SK-N-SH (cell line): ENCODE results near the gene DNAH1. TPM values are rescaled to one million over a fixed set of nuclear protein-coding genes. Genes with fewer than 3 reads are reported as not detected.

Source experiments
- CTCF ChIA-PET: fragments of 300-600, 350-600 bp; formaldehyde crosslinking; extraction: SDS; loops from one replicate; lab custom pipeline; 2021; lab: Yijun Ruan, JAX
- POLR2A ChIA-PET: fragments of 350-600 bp; sonication (Branson Sonifier 250); formaldehyde crosslinking; extraction: SDS; loops from one replicate; lab custom pipeline; 2020; ENCODE audit warnings: antibody characterized with exemption, inconsistent platforms; lab: Yijun Ruan, JAX
- DNase-seq: peaks from one replicate; pipeline ENCODE4 v3.0.0; 2012
- H2AFZ ChIP-seq: fragments of 200-600 bp; sonication (generic); 2 replicates; pipeline ENCODE4 v1.8.1; 2016; ENCODE audit warnings: antibody characterized with exemption, mild to moderate bottlenecking, low read depth
- H3F3A ChIP-seq: fragments of 200-600 bp; sonication (generic); replicated peaks from 2 replicates; pipeline ENCODE3; 2016; ENCODE audit warnings: antibody characterized with exemption, mild to moderate bottlenecking; ENCODE audit not compliant: insufficient read depth
- H3K27ac ChIP-seq, 2 experiments: fragments of 200-500 bp in 1 of 2; fragments of 200-600 bp in 1 of 2; sonication (Bioruptor generic) in 1 of 2; sonication (generic), shearing (Covaris generic) in 1 of 2; 2 replicates each; pipeline versions ENCODE4 v1.5.1 to v1.6.1; 2014 to 2016; ENCODE audit warnings: low read depth in 2 of 2, inconsistent platforms in 1 of 2, low read length in 1 of 2, mild to moderate bottlenecking in 1 of 2, mixed read lengths in 1 of 2
- H3K27me3 ChIP-seq: fragments of 200-600 bp; sonication (generic), shearing (Covaris generic); 2 replicates; pipeline ENCODE4 v1.6.1; 2016; ENCODE audit warnings: mixed run types; ENCODE audit not compliant: insufficient read depth
- H3K36me3 ChIP-seq, 2 experiments: fragments of 200-500 bp in 1 of 2; fragments of 200-600 bp in 1 of 2; sonication (Bioruptor generic) in 1 of 2; sonication (generic) in 1 of 2; replicated peaks in 1 of 2; 2 replicates each; pipeline versions ENCODE3 to v1.5.1; 2014 to 2016; ENCODE audit warnings: low read length in 1 of 2, mild to moderate bottlenecking in 1 of 2; ENCODE audit not compliant: insufficient read depth in 2 of 2, control insufficient read depth in 1 of 2
- H3K4me1 ChIP-seq, 2 experiments: fragments of 200-500 bp in 1 of 2; fragments of 200-600 bp in 1 of 2; sonication (Bioruptor generic) in 1 of 2; sonication (generic), shearing (Covaris generic) in 1 of 2; 2 replicates each; pipeline versions ENCODE4 v1.5.1 to v1.6.1; 2014 to 2016; ENCODE audit warnings: low read depth in 1 of 2, low read length in 1 of 2, mixed run types in 1 of 2; ENCODE audit not compliant: insufficient read depth in 2 of 2, control insufficient read depth in 1 of 2
- H3K4me2 ChIP-seq: fragments of 200-600 bp; sonication (generic), shearing (Covaris generic); 2 replicates; pipeline ENCODE4 v1.6.1; 2017; ENCODE audit warnings: mixed run types
- H3K4me3 ChIP-seq, 2 experiments: fragments of 200-500 bp in 1 of 2; fragments of 200-600 bp in 1 of 2; sonication (Bioruptor generic) in 1 of 2; sonication (generic), shearing (Covaris generic) in 1 of 2; 2 replicates each; pipeline versions ENCODE4 v1.5.1 to v1.8.1; 2014 to 2016; ENCODE audit warnings: low read depth in 2 of 2, inconsistent platforms in 1 of 2, low read length in 1 of 2, mild to moderate bottlenecking in 1 of 2, mixed read lengths in 1 of 2, moderate library complexity in 1 of 2
- H3K79me2 ChIP-seq: fragments of 200-600 bp; sonication (generic); 2 replicates; pipeline ENCODE4 v1.8.1; 2017; ENCODE audit warnings: mild to moderate bottlenecking; ENCODE audit not compliant: insufficient read depth
- H3K9ac ChIP-seq: fragments of 200-600 bp; sonication (generic); 2 replicates; pipeline ENCODE4 v1.6.1; 2017; ENCODE audit warnings: mixed run types
- H3K9me2 ChIP-seq: fragments of 200-600 bp; sonication (generic); 2 replicates; pipeline ENCODE4 v1.6.1; 2017; ENCODE audit warnings: mixed run types
- H3K9me3 ChIP-seq: fragments of 200-600 bp; sonication (generic); 2 replicates; pipeline ENCODE4 v1.6.1; 2017; ENCODE audit warnings: mixed run types, mild to moderate bottlenecking, moderate library complexity
- H4K20me1 ChIP-seq: fragments of 200-600 bp; sonication (generic); 2 replicates; pipeline ENCODE4 v1.6.1; 2017; ENCODE audit warnings: mild to moderate bottlenecking, mixed run types; ENCODE audit not compliant: insufficient read depth
- CHD2 ChIP-seq: fragments of 150-350 bp; IDR thresholded peaks from 2 replicates; pipeline ENCODE4 v1.6.1; 2018; ENCODE audit warnings: low read length; ENCODE audit not compliant: partially characterized antibody
- ELF1 ChIP-seq: IDR thresholded peaks from 2 replicates; pipeline ENCODE4 v1.4.0; 2012
- EP300 ChIP-seq, 2 experiments: IDR thresholded peaks; 2 replicates each; pipeline versions ENCODE4 v1.4.0 to v1.6.1; 2012; ENCODE audit warnings: borderline replicate concordance in 1 of 2, low read depth in 1 of 2, low read length in 1 of 2
- FOXM1 ChIP-seq: IDR thresholded peaks from 2 replicates; pipeline ENCODE4 v1.4.0; 2012; ENCODE audit warnings: low read depth, mild to moderate bottlenecking
- GABPA ChIP-seq: IDR thresholded peaks from 2 replicates; pipeline ENCODE4 v1.4.0; 2012; ENCODE audit warnings: low read depth, mild to moderate bottlenecking
- MEF2A ChIP-seq: IDR thresholded peaks from 2 replicates; pipeline ENCODE4 v1.4.0; 2012; ENCODE audit warnings: low read depth, borderline replicate concordance
- NFIC ChIP-seq: IDR thresholded peaks from 2 replicates; pipeline ENCODE4 v1.4.0; 2012; ENCODE audit warnings: borderline replicate concordance
- RCOR1 ChIP-seq: fragments of 150-350 bp; IDR thresholded peaks from 2 replicates; pipeline ENCODE4 v1.6.1; 2017; ENCODE audit warnings: antibody characterized with exemption, low read length
- RFX5 ChIP-seq: IDR thresholded peaks from 2 replicates; pipeline ENCODE4 v1.6.1; 2012; ENCODE audit warnings: mild to moderate bottlenecking, improper control_type of control experiment, low read length
- SMC3 ChIP-seq: IDR thresholded peaks from 2 replicates; pipeline ENCODE4 v1.6.1; 2012; ENCODE audit warnings: low read depth, low read length, improper control_type of control experiment
- TAF1 ChIP-seq: IDR thresholded peaks from 2 replicates; pipeline ENCODE4 v1.6.1; 2012; ENCODE audit warnings: low read depth, mild to moderate bottlenecking, low read length, moderate library complexity, borderline replicate concordance
- TCF12 ChIP-seq: IDR thresholded peaks from 2 replicates; pipeline ENCODE4 v1.4.0; 2012
- TEAD4 ChIP-seq: IDR thresholded peaks from 2 replicates; pipeline ENCODE4 v1.4.0; 2012; ENCODE audit warnings: mild to moderate bottlenecking, borderline replicate concordance; ENCODE audit not compliant: insufficient read depth
- YY1 ChIP-seq: IDR thresholded peaks from 2 replicates; pipeline ENCODE4 v1.4.0; 2012; ENCODE audit warnings: low read depth, mild to moderate bottlenecking
- WGBS: methylation state at CpG from one replicate; pipeline ENCODE4 v1.1.6; 2017; ENCODE audit warnings: low lambda C conversion rate; 5-methylcytosine and 5-hydroxymethylcytosine counted together
- polyA plus RNA-seq, 3 experiments: library from polyadenylated mRNA; depleted of rRNA; stranded (reverse); fragments of >200 nt; gene quantifications; 2 replicates each; pipeline ENCODE4 v1.2.3, GENCODE V29; 2012
- TF ChIP-seq, protein P1 (sequence below): fragments of 200-600 bp; sonication (generic); IDR thresholded peaks from 2 replicates; pipeline ENCODE4 v1.6.1; 2017; ENCODE audit warnings: antibody characterized with exemption, mild to moderate bottlenecking, moderate library complexity
- TF ChIP-seq, protein P2 (sequence below): IDR thresholded peaks from 2 replicates; pipeline ENCODE4 v1.4.0; 2012; ENCODE audit warnings: low read depth

Gene DNAH1
- polyA plus RNA-seq, 1 of the 3 experiments (the other 2 are of a cell fraction) = 5.1 TPM

DNA sequence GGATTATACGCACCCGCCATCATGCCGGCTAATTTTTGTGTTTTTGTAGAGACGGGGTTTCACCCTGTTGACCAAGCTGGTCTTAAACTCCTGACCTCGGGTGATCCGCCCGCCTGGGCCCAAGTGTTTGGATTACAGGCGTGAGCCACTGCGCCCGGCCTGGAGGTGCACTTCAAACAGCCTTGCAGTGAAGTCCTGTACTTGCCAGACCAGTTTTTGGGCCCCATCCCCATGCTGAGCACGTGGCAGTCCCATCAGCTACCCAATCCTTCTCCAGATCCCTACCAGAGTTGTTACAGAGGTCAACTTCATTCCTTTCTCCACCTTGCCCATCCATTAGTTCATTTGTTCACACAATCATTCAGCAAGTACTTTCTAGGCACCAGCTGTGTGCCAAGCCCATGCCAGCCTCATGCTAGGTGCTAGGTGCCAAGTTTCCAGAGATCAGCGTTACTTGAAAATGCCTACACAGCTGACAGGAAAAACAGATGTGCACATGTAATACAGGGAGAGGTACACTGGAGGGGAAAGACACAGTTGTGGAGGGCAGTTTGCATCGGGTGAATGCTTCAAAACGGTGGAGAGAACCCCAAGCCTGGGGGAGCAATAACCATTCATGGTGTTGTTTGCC lies 2.2 kb downstream of the DNAH1 start:
- no peak overlapping the region for H3K9ac ChIP-seq
- H3K9me2 ChIP-seq = no peaks in the 10 kb centered on the region
- no peak overlapping the region for H3K27ac ChIP-seq
- WGBS = 91% methylated on average over 14 of the region's 14 CpGs
- H3K4me3 ChIP-seq = no peak overlapping the region
- no peak for DNase-seq
- no peak overlapping the region for H2AFZ ChIP-seq
- POLR2A ChIA-PET = interaction anchor here (1.0 to 1.2 kb wide), 3 partner anchors 11 to 22 kb away, joined by 3 to 6 read pairs (median 4); no protein-coding TSS in a partner anchor
- CTCF ChIA-PET = interaction anchor here (0.9 to 4.2 kb wide), 5 partner anchors 11 to 144 kb away, joined by 3 to 20 read pairs (median 4); no protein-coding TSS in a partner anchor
- no peaks in the 10 kb centered on the region for H3K9me3 ChIP-seq
- H3K27me3 ChIP-seq = no peaks in the 10 kb centered on the region
- no peaks in the 10 kb centered on the region for H4K20me1 ChIP-seq
- no peaks in the 10 kb centered on the region for H3F3A ChIP-seq
- H3K79me2 ChIP-seq = no peaks in the 10 kb centered on the region
- no peaks in the 10 kb centered on the region for H3K36me3 ChIP-seq
- TF ChIP-seq, protein P1, sequence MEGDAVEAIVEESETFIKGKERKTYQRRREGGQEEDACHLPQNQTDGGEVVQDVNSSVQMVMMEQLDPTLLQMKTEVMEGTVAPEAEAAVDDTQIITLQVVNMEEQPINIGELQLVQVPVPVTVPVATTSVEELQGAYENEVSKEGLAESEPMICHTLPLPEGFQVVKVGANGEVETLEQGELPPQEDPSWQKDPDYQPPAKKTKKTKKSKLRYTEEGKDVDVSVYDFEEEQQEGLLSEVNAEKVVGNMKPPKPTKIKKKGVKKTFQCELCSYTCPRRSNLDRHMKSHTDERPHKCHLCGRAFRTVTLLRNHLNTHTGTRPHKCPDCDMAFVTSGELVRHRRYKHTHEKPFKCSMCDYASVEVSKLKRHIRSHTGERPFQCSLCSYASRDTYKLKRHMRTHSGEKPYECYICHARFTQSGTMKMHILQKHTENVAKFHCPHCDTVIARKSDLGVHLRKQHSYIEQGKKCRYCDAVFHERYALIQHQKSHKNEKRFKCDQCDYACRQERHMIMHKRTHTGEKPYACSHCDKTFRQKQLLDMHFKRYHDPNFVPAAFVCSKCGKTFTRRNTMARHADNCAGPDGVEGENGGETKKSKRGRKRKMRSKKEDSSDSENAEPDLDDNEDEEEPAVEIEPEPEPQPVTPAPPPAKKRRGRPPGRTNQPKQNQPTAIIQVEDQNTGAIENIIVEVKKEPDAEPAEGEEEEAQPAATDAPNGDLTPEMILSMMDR = no peak
- TF ChIP-seq YY1 = no peak
- no peak overlapping the region for H3K4me2 ChIP-seq
- peaks cover 15 to 51% of the 10 kb centered on the region in 2 experiments for H3K4me1 ChIP-seq

DNA sequence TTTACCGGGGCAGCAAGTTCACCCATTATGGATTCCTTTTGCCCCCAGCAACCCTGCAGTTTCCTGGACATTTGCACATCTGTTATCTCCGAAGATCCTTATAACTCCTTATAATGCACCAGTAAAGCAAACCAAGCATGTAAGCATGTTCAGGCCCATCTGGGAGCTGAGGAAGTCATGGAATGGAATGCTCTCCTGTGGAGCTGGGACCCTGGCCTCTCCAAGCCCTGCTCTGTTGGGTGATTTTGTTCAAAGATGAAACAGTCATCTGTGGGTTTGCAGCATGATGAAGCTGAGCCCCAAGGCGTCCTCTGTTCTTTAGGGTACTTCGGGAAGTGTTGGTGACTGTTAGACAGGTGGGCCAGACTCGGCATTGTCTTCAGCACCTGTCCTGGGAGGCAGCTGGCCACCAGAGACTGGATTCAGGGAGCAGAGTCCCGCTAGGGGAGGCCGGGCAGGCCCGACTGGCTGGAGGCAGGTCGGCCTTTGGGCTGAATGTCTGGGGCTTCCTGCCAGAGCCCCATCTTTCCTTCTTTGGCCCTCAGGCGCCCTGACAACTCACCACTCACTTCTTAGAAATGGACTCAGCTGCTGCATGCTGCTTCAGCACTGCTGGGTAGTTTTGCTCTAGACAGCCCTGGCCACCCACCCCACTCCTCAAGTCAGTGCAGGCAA lies 3.9 kb downstream of the DNAH1 start:
- Histone ChIP-seq H3K4me2 (no peak overlapping the region), H3K36me3 (no peaks in the 10 kb centered on the region), H3K27me3 (no peaks in the 10 kb centered on the region), H3K9ac (no peak overlapping the region), H3K27ac (no peak overlapping the region), H3F3A (no peaks in the 10 kb centered on the region), H3K9me3 (no peaks in the 10 kb centered on the region), H3K4me1 (peaks cover 0 to 48% of the 10 kb centered on the region in 2 experiments; a peak in 2 of 4 replicates), H3K79me2 (no peaks in the 10 kb centered on the region), H2AFZ (no peak overlapping the region), H3K4me3 (no peak overlapping the region), H3K9me2 (no peaks in the 10 kb centered on the region), H4K20me1 (no peaks in the 10 kb centered on the region)
- ChIA-PET POLR2A (interaction anchor here (1.1 kb wide), 1 partner anchor 279 kb away, joined by 3 read pairs; no protein-coding TSS in a partner anchor), CTCF (interaction anchor here (1.1 to 4.2 kb wide), 4 partner anchors 19 to 146 kb away, joined by 4 to 20 read pairs (median 4); partner anchors contain the start of gene WDR82)
- TF ChIP-seq NFIC = no peak
- TF ChIP-seq EP300 (IDR thresholded peaks at IDR 0.05; ENCODE audit: borderline replicate concordance in 1 of 2, low read depth in 1 of 2, low read length in 1 of 2) = no peak
- TF ChIP-seq TEAD4 = no peak
- no peak for TF ChIP-seq GABPA
- TF ChIP-seq TAF1 = no peak
- TF ChIP-seq FOXM1 = no peak
- no peak for TF ChIP-seq RFX5
- TF ChIP-seq MEF2A = no peak
- TF ChIP-seq, protein P2, sequence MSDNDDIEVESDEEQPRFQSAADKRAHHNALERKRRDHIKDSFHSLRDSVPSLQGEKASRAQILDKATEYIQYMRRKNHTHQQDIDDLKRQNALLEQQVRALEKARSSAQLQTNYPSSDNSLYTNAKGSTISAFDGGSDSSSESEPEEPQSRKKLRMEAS = no peak
- no peak for TF ChIP-seq SMC3
- no peak for TF ChIP-seq ELF1
- TF ChIP-seq, protein P1 = no peak
- TF ChIP-seq RCOR1 = no peak
- no peak for TF ChIP-seq CHD2
- no peak for TF ChIP-seq TCF12
- WGBS = 81% methylated on average over 6 of the region's 10 CpGs
- no peak for DNase-seq
